ENCODE measurements around the gene TPSG1.

TPSG1 gene

GRCh38 chr16:1176280-1176897 lies 48.7 kb downstream of the TPSG1 start:
- DNase-seq (ENCODE audit: low read depth): no peak

- no peak for DNase-seq (ENCODE audit: low read depth)
These were observed 49.3 kb downstream of the TPSG1 start for GRCh38 chr16:1175566-1176279.

- no peak for DNase-seq (ENCODE audit: low read depth)
These were observed 50.4 kb downstream of the TPSG1 start for GRCh38 chr16:1174477-1175357.

- no peak for DNase-seq (ENCODE audit: low read depth)
These were observed 51.1 kb downstream of the TPSG1 start for GRCh38 chr16:1173788-1174451.

GRCh38 chr16:1172651-1173050 lies 52.4 kb downstream of the TPSG1 start:
- DNase-seq (ENCODE audit: low read depth): no peak

- no peak for DNase-seq (ENCODE audit: low read depth)
These were observed 53.1 kb downstream of the TPSG1 start for GRCh38 chr16:1171854-1172428.
